Liver (tissue), 9 donors: ENCODE measurements around the gene CACNA1F. TPM values are rescaled to one million over a fixed set of nuclear protein-coding genes. Genes with fewer than 3 reads are reported as not detected.

ENCODE experiments used
- DNase-seq: peaks from one replicate; pipeline ENCODE4 v3.0.0-alpha.2; 2017; ENCODE audit warnings: low spot score
- H3K27ac ChIP-seq, 2 donors: one replicate each; pipeline ENCODE4 v1.7.0; 2013; ENCODE audit warnings: inconsistent platforms in 2 of 2, low read length in 2 of 2, control low read depth in 1 of 2, low read depth in 1 of 2, mild to moderate bottlenecking in 1 of 2
- H3K27me3 ChIP-seq, 4 donors: one replicate each; pipeline versions ENCODE4 v1.6.1 to v1.7.0; 2013; ENCODE audit warnings: low read length in 3 of 4, inconsistent platforms in 1 of 4, mild to moderate bottlenecking in 1 of 4, moderate library complexity in 1 of 4; ENCODE audit not compliant: control insufficient read depth in 4 of 4, insufficient read depth in 4 of 4
- H3K36me3 ChIP-seq, 4 donors: one replicate each; pipeline versions ENCODE4 v1.6.1 to v1.7.0; 2013; ENCODE audit warnings: low read length in 3 of 4, mild to moderate bottlenecking in 3 of 4, low read depth in 1 of 4, moderate library complexity in 1 of 4; ENCODE audit not compliant: control insufficient read depth in 4 of 4, insufficient read depth in 3 of 4
- H3K4me1 ChIP-seq, 4 donors: one replicate each; pipeline versions ENCODE4 v1.6.1 to v1.7.0; 2013; ENCODE audit warnings: low read length in 3 of 4, mild to moderate bottlenecking in 3 of 4, moderate library complexity in 1 of 4; ENCODE audit not compliant: control insufficient read depth in 4 of 4, insufficient read depth in 4 of 4
- H3K4me3 ChIP-seq, 3 donors: one replicate each; pipeline versions ENCODE4 v1.6.1 to v1.7.0; 2013; ENCODE audit warnings: low read length in 3 of 3, control low read depth in 1 of 3, low read depth in 1 of 3, mild to moderate bottlenecking in 1 of 3
- H3K9ac ChIP-seq, 2 donors: one replicate each; pipeline ENCODE4 v1.7.0; 2013; ENCODE audit warnings: low read length in 2 of 2, mild to moderate bottlenecking in 2 of 2, moderate library complexity in 2 of 2, control low read depth in 1 of 2, low read depth in 1 of 2
- H3K9me3 ChIP-seq, 4 donors: one replicate each; pipeline versions ENCODE4 v1.6.1 to v1.7.0; 2013; ENCODE audit warnings: low read length in 3 of 4; ENCODE audit not compliant: control insufficient read depth in 4 of 4
- FOXA1 ChIP-seq: IDR thresholded peaks from 2 replicates; pipeline ENCODE4 v1.6.1; 2016; ENCODE audit warnings: antibody characterized with exemption
- FOXA2 ChIP-seq: IDR thresholded peaks from 2 replicates; pipeline ENCODE4 v1.6.1; 2016; ENCODE audit warnings: antibody characterized with exemption
- GABPA ChIP-seq, 2 donors: IDR thresholded peaks in 1 of 2; conservative IDR thresholded peaks in 1 of 2; 2 replicates each; pipeline ENCODE4 v1.6.1; 2016; ENCODE audit warnings: antibody characterized with exemption in 2 of 2, mild to moderate bottlenecking in 1 of 2, moderate library complexity in 1 of 2
- HNF4A ChIP-seq, 2 donors: conservative IDR thresholded peaks; 2 replicates each; pipeline ENCODE4 v1.6.1; 2016; ENCODE audit warnings: antibody characterized with exemption in 2 of 2, mild to moderate bottlenecking in 2 of 2
- HNF4G ChIP-seq: IDR thresholded peaks from 2 replicates; pipeline ENCODE4 v1.6.1; 2016; ENCODE audit warnings: antibody characterized with exemption
- JUND ChIP-seq, 2 donors: IDR thresholded peaks; 2 replicates each; pipeline ENCODE4 v1.6.1; 2016; ENCODE audit warnings: antibody characterized with exemption in 2 of 2
- NR2F2 ChIP-seq: IDR thresholded peaks from 2 replicates; pipeline ENCODE4 v1.6.1; 2016; ENCODE audit warnings: antibody characterized with exemption
- RAD21 ChIP-seq, 2 donors: IDR thresholded peaks; 2 replicates each; pipeline ENCODE4 v1.6.1; 2016; ENCODE audit warnings: antibody characterized with exemption in 2 of 2, mild to moderate bottlenecking in 2 of 2
- TAF1 ChIP-seq: conservative IDR thresholded peaks from 2 replicates; pipeline ENCODE4 v1.6.1; 2016; ENCODE audit warnings: antibody characterized with exemption, mild to moderate bottlenecking
- YY1 ChIP-seq: IDR thresholded peaks from 2 replicates; pipeline ENCODE4 v1.6.1; 2016; ENCODE audit warnings: antibody characterized with exemption, mild to moderate bottlenecking
- WGBS: extraction: QIAGEN DNeasy Blood & Tissue Kit; methylation state at CpG from one replicate; pipeline ENCODE4 v1.1.7; 2013; 5-methylcytosine and 5-hydroxymethylcytosine counted together
- polyA plus RNA-seq, 2 donors: library from polyadenylated mRNA; stranded (reverse) in 1 of 2; unstranded in 1 of 2; fragments of 200-250 nt in 1 of 2; fragments of >200 nt in 1 of 2; fragmentation: Nextera tagmentation in 1 of 2; extraction: Ambion mirVana in 1 of 2; gene quantifications; one replicate each; pipeline versions ENCODE4 v1.2.1 to v1.2.3, GENCODE V29; 2013 to 2015
- total RNA-seq, 2 donors: library from RNA; depleted of rRNA; stranded (reverse); fragments of >200 nt; gene quantifications; one replicate each; pipeline ENCODE4 v1.2.3, GENCODE V29; 2014
- TF ChIP-seq, protein P1 (sequence below): fragments of 150-350 bp; IDR thresholded peaks from 2 replicates; pipeline ENCODE4 v1.5.1; 2017; ENCODE audit warnings: improper control_type of control experiment, low read depth, low read length; ENCODE audit not compliant: missing input control
- TF ChIP-seq, protein P2 (sequence below): IDR thresholded peaks from 2 replicates; pipeline ENCODE4 v1.6.1; 2016; ENCODE audit warnings: antibody characterized with exemption, mild to moderate bottlenecking
- TF ChIP-seq, protein P3 (sequence below): IDR thresholded peaks from 2 replicates; pipeline ENCODE4 v1.6.1; 2016; ENCODE audit warnings: antibody characterized with exemption
- TF ChIP-seq, protein P4 (sequence below): IDR thresholded peaks from 2 replicates; pipeline ENCODE4 v1.6.1; 2016; ENCODE audit warnings: antibody characterized with exemption
- TF ChIP-seq, protein P5 (sequence below): IDR thresholded peaks from 2 replicates; pipeline ENCODE4 v1.6.1; 2016; ENCODE audit warnings: antibody characterized with exemption
- donor health status: healthy.
- donor health status: healthy.
- donor health status: healthy.
- donor health status: healthy.
- donor health status: healthy.

The CACNA1F gene
- total and polyA plus RNA-seq, 4 donors: 0.03 TPM; not detected in 3

DNA sequence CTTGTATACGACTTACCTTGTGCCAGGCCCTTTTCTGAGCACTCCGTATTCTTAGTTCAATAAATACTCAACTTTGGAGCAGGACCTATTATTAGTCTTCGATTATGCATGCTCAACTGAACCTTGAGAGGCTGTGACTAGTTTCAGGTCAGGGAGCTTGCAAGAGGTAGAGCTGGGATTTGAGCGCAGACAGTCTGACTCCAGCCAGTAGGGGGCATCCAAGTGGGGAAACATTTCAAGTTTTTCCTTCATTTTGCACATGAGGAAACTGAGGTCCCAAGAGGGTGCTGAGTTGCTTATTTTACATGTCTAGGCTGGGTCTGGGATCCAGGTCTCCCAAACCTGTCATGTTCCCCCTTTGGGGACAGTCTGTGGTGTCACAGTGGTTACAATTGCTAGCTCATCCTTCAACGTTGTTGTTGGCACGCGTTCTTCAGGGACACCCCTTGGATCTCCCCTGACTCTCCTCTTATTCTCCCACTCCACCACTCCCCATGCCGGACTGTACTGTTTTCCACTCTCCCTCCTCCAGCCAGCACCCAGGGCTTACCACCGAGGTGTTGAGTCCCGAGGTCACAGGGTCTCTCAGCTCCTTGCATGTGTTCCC, 40.3 kb downstream of the CACNA1F start:
- no peak overlapping the region for H3K27ac ChIP-seq
- H3K4me3 ChIP-seq: no peak overlapping the region
- H3K9ac ChIP-seq: no peak overlapping the region
- peaks cover 0 to 8% (median 2%) of the 10 kb centered on the region in 4 donors for H3K4me1 ChIP-seq
- WGBS: 70% methylated on average over 10 of the region's 10 CpGs
- H3K9me3 ChIP-seq: no peaks in the 10 kb centered on the region
- H3K36me3 ChIP-seq: no peaks in the 10 kb centered on the region
- no peaks in the 10 kb centered on the region for H3K27me3 ChIP-seq
- peak; percentile 35 to 61 for TF ChIP-seq RAD21 (IDR thresholded peaks at IDR 0.05)
- TF ChIP-seq, protein P1, sequence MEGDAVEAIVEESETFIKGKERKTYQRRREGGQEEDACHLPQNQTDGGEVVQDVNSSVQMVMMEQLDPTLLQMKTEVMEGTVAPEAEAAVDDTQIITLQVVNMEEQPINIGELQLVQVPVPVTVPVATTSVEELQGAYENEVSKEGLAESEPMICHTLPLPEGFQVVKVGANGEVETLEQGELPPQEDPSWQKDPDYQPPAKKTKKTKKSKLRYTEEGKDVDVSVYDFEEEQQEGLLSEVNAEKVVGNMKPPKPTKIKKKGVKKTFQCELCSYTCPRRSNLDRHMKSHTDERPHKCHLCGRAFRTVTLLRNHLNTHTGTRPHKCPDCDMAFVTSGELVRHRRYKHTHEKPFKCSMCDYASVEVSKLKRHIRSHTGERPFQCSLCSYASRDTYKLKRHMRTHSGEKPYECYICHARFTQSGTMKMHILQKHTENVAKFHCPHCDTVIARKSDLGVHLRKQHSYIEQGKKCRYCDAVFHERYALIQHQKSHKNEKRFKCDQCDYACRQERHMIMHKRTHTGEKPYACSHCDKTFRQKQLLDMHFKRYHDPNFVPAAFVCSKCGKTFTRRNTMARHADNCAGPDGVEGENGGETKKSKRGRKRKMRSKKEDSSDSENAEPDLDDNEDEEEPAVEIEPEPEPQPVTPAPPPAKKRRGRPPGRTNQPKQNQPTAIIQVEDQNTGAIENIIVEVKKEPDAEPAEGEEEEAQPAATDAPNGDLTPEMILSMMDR: peak; percentile 45
- TF ChIP-seq, protein P2, sequence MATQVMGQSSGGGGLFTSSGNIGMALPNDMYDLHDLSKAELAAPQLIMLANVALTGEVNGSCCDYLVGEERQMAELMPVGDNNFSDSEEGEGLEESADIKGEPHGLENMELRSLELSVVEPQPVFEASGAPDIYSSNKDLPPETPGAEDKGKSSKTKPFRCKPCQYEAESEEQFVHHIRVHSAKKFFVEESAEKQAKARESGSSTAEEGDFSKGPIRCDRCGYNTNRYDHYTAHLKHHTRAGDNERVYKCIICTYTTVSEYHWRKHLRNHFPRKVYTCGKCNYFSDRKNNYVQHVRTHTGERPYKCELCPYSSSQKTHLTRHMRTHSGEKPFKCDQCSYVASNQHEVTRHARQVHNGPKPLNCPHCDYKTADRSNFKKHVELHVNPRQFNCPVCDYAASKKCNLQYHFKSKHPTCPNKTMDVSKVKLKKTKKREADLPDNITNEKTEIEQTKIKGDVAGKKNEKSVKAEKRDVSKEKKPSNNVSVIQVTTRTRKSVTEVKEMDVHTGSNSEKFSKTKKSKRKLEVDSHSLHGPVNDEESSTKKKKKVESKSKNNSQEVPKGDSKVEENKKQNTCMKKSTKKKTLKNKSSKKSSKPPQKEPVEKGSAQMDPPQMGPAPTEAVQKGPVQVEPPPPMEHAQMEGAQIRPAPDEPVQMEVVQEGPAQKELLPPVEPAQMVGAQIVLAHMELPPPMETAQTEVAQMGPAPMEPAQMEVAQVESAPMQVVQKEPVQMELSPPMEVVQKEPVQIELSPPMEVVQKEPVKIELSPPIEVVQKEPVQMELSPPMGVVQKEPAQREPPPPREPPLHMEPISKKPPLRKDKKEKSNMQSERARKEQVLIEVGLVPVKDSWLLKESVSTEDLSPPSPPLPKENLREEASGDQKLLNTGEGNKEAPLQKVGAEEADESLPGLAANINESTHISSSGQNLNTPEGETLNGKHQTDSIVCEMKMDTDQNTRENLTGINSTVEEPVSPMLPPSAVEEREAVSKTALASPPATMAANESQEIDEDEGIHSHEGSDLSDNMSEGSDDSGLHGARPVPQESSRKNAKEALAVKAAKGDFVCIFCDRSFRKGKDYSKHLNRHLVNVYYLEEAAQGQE: no peak
- no peak for DNase-seq

DNA sequence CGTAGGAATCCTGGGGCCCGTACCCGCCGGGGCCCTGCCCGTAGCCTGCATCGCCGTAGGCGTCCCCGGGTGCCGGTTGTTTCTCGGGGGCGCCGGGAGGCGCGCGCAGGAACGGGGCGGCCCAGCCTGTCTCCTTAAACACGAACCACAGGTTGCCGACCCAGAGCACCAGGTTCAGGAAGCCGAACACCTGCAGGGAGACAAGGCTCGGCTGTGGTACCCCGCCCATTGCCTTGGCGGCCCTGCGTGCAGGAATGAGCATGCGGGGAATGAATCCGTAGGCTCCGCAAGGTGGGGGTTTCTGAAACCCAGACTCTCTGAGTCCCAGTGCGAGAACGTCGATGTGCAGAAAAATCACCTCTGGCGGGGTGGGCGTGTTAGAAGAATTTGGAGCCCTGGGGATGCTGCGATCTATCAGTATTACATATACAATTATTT, 41.5 kb downstream of the CACNA1F start:
- no peaks in the 10 kb centered on the region for H3K27me3 ChIP-seq
- no peak for DNase-seq
- no peaks in the 10 kb centered on the region for H3K9me3 ChIP-seq
- TF ChIP-seq NR2F2 (no peak), HNF4G (no peak), GABPA (IDR thresholded peaks at IDR 0.05 in 1 of 2, conservative IDR thresholded peaks at IDR 0.05 in 1 of 2) (no peak), RAD21 (IDR thresholded peaks at IDR 0.05) (peak in 1 of 2 donors; percentile 1), HNF4A (conservative IDR thresholded peaks at IDR 0.05) (no peak), TAF1 (peak; percentile 13), FOXA1 (no peak), JUND (IDR thresholded peaks at IDR 0.05) (no peak), FOXA2 (no peak), YY1 (no peak)
- TF ChIP-seq, protein P3, sequence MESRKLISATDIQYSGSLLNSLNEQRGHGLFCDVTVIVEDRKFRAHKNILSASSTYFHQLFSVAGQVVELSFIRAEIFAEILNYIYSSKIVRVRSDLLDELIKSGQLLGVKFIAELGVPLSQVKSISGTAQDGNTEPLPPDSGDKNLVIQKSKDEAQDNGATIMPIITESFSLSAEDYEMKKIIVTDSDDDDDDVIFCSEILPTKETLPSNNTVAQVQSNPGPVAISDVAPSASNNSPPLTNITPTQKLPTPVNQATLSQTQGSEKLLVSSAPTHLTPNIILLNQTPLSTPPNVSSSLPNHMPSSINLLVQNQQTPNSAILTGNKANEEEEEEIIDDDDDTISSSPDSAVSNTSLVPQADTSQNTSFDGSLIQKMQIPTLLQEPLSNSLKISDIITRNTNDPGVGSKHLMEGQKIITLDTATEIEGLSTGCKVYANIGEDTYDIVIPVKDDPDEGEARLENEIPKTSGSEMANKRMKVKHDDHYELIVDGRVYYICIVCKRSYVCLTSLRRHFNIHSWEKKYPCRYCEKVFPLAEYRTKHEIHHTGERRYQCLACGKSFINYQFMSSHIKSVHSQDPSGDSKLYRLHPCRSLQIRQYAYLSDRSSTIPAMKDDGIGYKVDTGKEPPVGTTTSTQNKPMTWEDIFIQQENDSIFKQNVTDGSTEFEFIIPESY: no peak
- TF ChIP-seq, protein P4, sequence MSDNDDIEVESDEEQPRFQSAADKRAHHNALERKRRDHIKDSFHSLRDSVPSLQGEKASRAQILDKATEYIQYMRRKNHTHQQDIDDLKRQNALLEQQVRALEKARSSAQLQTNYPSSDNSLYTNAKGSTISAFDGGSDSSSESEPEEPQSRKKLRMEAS: no peak
- TF ChIP-seq, protein P5, sequence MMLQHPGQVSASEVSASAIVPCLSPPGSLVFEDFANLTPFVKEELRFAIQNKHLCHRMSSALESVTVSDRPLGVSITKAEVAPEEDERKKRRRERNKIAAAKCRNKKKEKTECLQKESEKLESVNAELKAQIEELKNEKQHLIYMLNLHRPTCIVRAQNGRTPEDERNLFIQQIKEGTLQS: no peak
- H3K27ac ChIP-seq: peak overlapping the region; percentile 65 to 83
- H3K36me3 ChIP-seq: no peaks in the 10 kb centered on the region
- under 1% methylated on average over 34 of the region's 34 CpGs for WGBS
- H3K4me1 ChIP-seq: peaks cover 0 to 8% (median 3%) of the 10 kb centered on the region in 4 donors
- peak overlapping the region; percentile 72 to 83 (median 78) for H3K4me3 ChIP-seq
- H3K9ac ChIP-seq: peak overlapping the region; percentile 8 to 72
